Stimulated activated CD8-positive, alpha-beta memory T cell treated with anti-CD3 and anti-CD28 coated beads, Interleukin-7, amount 100 ng/mL, for 1 hour (primary cell): ENCODE results near the gene OR2L8.

ENCODE experiments used
- DNase-seq, 2 donors: peaks; one replicate each; pipeline ENCODE4 v3.0.0-alpha.2; 2020; ENCODE audit warnings: low read depth in 2 of 2

Gene OR2L8

GRCh38 chr1:247992986-247993385 is 44.3 kb downstream of the OR2L8 start:
- DNase-seq = no peak

GRCh38 chr1:247998811-247999210 is 50.2 kb downstream of the OR2L8 start:
- no peak for DNase-seq
